H9 (cell line): ENCODE data around the gene MGA. TPM values are rescaled to one million over a fixed set of nuclear protein-coding genes. Genes with fewer than 3 reads are reported as not detected.

Source experiments
- DNase-seq: peaks from one replicate; pipeline ENCODE4 v3.0.0-alpha.2; 2017
- H2AFZ ChIP-seq: one replicate; pipeline ENCODE4 v1.6.1; 2013; ENCODE audit warnings: mild to moderate bottlenecking, low read length, control low read depth, moderate library complexity
- H2AK5ac ChIP-seq: 2 replicates; pipeline ENCODE4 v1.6.1; 2013; ENCODE audit warnings: low read length, control low read depth, mixed read lengths; ENCODE audit not compliant: insufficient read length
- H2BK120ac ChIP-seq: one replicate; pipeline ENCODE4 v1.6.1; 2013; ENCODE audit warnings: low read depth, mild to moderate bottlenecking, low read length, control low read depth, inconsistent platforms; ENCODE audit not compliant: poor library complexity, severe bottlenecking
- H2BK12ac ChIP-seq: 2 replicates; pipeline ENCODE4 v1.6.1; 2013; ENCODE audit warnings: low read length, control low read depth, mixed read lengths, low read depth; ENCODE audit not compliant: insufficient read length
- H2BK15ac ChIP-seq: 2 replicates; pipeline ENCODE4 v1.6.1; 2013; ENCODE audit warnings: low read depth, low read length, control low read depth
- H2BK20ac ChIP-seq: one replicate; pipeline ENCODE4 v1.6.1; 2013; ENCODE audit warnings: low read depth, mild to moderate bottlenecking, low read length, control low read depth, inconsistent platforms; ENCODE audit not compliant: poor library complexity, severe bottlenecking
- H2BK5ac ChIP-seq: 2 replicates; pipeline ENCODE4 v1.6.1; 2013; ENCODE audit warnings: low read length, control low read depth, mixed read lengths; ENCODE audit not compliant: insufficient read length
- H3K14ac ChIP-seq: 2 replicates; pipeline ENCODE4 v1.6.1; 2013; ENCODE audit warnings: low read length, control low read depth; ENCODE audit not compliant: insufficient read depth
- H3K18ac ChIP-seq: 2 replicates; pipeline ENCODE4 v1.6.1; 2013; ENCODE audit warnings: low read depth, mild to moderate bottlenecking, mixed read lengths, low read length, control low read depth; ENCODE audit not compliant: insufficient read length
- H3K23ac ChIP-seq: 2 replicates; pipeline ENCODE4 v1.6.1; 2013; ENCODE audit warnings: low read length, control low read depth, mixed read lengths, low read depth; ENCODE audit not compliant: insufficient read length
- H3K23me2 ChIP-seq: 2 replicates; pipeline ENCODE4 v1.6.1; 2013; ENCODE audit warnings: low read depth, mild to moderate bottlenecking, mixed read lengths, low read length, control low read depth; ENCODE audit not compliant: insufficient read length, poor library complexity, severe bottlenecking
- H3K27ac ChIP-seq: 2 replicates; pipeline ENCODE4 v1.5.1; 2013; ENCODE audit warnings: low read length, control low read depth, mixed read lengths, low read depth; ENCODE audit not compliant: insufficient read length
- H3K27me3 ChIP-seq: 2 replicates; pipeline ENCODE4 v1.6.1; 2013; ENCODE audit warnings: low read length, control low read depth, inconsistent platforms; ENCODE audit not compliant: insufficient read depth
- H3K4ac ChIP-seq: 2 replicates; pipeline ENCODE4 v1.6.1; 2013; ENCODE audit warnings: low read depth, mild to moderate bottlenecking, control low read depth, inconsistent platforms, low read length, moderate library complexity
- H3K4me1 ChIP-seq: 2 replicates; pipeline ENCODE4 v1.6.1; 2013; ENCODE audit warnings: low read length, control low read depth, inconsistent platforms; ENCODE audit not compliant: insufficient read depth
- H3K4me2 ChIP-seq: 2 replicates; pipeline ENCODE4 v1.6.1; 2013; ENCODE audit warnings: low read length, control low read depth, mixed read lengths; ENCODE audit not compliant: insufficient read length, insufficient read depth
- H3K56ac ChIP-seq: 2 replicates; pipeline ENCODE4 v1.6.1; 2013; ENCODE audit warnings: low read depth, mild to moderate bottlenecking, mixed read lengths, low read length, control low read depth; ENCODE audit not compliant: insufficient read length
- H3K79me1 ChIP-seq: 2 replicates; pipeline ENCODE4 v1.6.1; 2013; ENCODE audit warnings: low read depth, mild to moderate bottlenecking, moderate library complexity, low read length, control low read depth, inconsistent platforms; ENCODE audit not compliant: insufficient read depth, poor library complexity, severe bottlenecking
- H3K79me2 ChIP-seq: 2 replicates; pipeline ENCODE4 v1.6.1; 2013; ENCODE audit warnings: low read length, control low read depth, inconsistent platforms; ENCODE audit not compliant: insufficient read depth
- H3K9ac ChIP-seq: 2 replicates; pipeline ENCODE4 v1.6.1; 2013; ENCODE audit warnings: low read length, control low read depth, mixed read lengths; ENCODE audit not compliant: insufficient read length; ENCODE audit errors: extremely low read depth
- H3K9me3 ChIP-seq: one replicate; pipeline ENCODE4 v1.6.1; 2013; ENCODE audit warnings: low read depth, low read length, inconsistent platforms; ENCODE audit not compliant: control insufficient read depth
- H3T11ph ChIP-seq: one replicate; pipeline ENCODE4 v1.6.1; 2013; ENCODE audit warnings: mild to moderate bottlenecking, low read length, control low read depth, inconsistent platforms
- H4K20me1 ChIP-seq: one replicate; pipeline ENCODE4 v1.6.1; 2013; ENCODE audit not compliant: control insufficient read depth, insufficient read length, insufficient read depth
- H4K5ac ChIP-seq: 2 replicates; pipeline ENCODE4 v1.6.1; 2013; ENCODE audit warnings: low read depth, mild to moderate bottlenecking, mixed read lengths, low read length, control low read depth; ENCODE audit not compliant: insufficient read length
- H4K8ac ChIP-seq: replicated peaks from 2 replicates; pipeline ENCODE4 v1.6.1; 2013; ENCODE audit warnings: low read length, control low read depth, mixed read lengths, low read depth; ENCODE audit not compliant: insufficient read length
- H4K91ac ChIP-seq: 2 replicates; pipeline ENCODE4 v1.6.1; 2013; ENCODE audit warnings: low read depth, mild to moderate bottlenecking, moderate library complexity, mixed read lengths, low read length, control low read depth; ENCODE audit not compliant: insufficient read length
- H3K27ac Mint-ChIP-seq, 3 experiments: 2 replicates in 2 of 3; 3 replicates in 1 of 3; pipeline ENCODE4 v1.8.0; 2020 to 2021; ENCODE audit warnings: mixed read lengths in 3 of 3, mild to moderate bottlenecking in 1 of 3, moderate library complexity in 1 of 3
- H3K27me3 Mint-ChIP-seq: 2 replicates; pipeline ENCODE4 v1.8.0; 2021; ENCODE audit warnings: low read depth, mild to moderate bottlenecking, moderate library complexity, mixed read lengths
- H3K36me3 Mint-ChIP-seq, 3 experiments: 2 replicates in 2 of 3; 3 replicates in 1 of 3; pipeline ENCODE4 v1.8.0; 2020 to 2021; ENCODE audit warnings: low read depth in 3 of 3, mixed read lengths in 3 of 3; ENCODE audit not compliant: insufficient read depth in 1 of 3
- H3K4me1 Mint-ChIP-seq, 2 experiments: 2 replicates each; pipeline ENCODE4 v1.8.0; 2020; ENCODE audit warnings: mixed read lengths in 2 of 2
- H3K4me3 Mint-ChIP-seq, 2 experiments: 2 replicates in 1 of 2; 3 replicates in 1 of 2; pipeline ENCODE4 v1.8.0; 2020 to 2021; ENCODE audit warnings: mild to moderate bottlenecking in 2 of 2, mixed read lengths in 2 of 2, moderate library complexity in 1 of 2
- H3K9me3 Mint-ChIP-seq, 2 experiments: 2 replicates in 1 of 2; 3 replicates in 1 of 2; pipeline ENCODE4 v1.8.0; 2020; ENCODE audit warnings: mild to moderate bottlenecking in 2 of 2, mixed read lengths in 2 of 2, moderate library complexity in 1 of 2
- WGBS: extraction: QIAGEN DNeasy Blood & Tissue Kit; methylation state at CpG from one replicate; pipeline ENCODE4 v1.1.7; 2013; ENCODE audit warnings: missing lambda C conversion rate, low lambda C conversion rate, mixed read lengths; ENCODE audit not compliant: insufficient read length; ENCODE audit errors: extremely low coverage; 5-methylcytosine and 5-hydroxymethylcytosine counted together
- total RNA-seq: library from RNA; stranded (reverse); gene quantifications from 2 replicates; pipeline ENCODE4 v1.2.1, GENCODE V29; 2021
- TF ChIP-seq, protein P1 (sequence below): fragments of 200-600 bp; sonication (generic); conservative IDR thresholded peaks from 3 replicates; pipeline ENCODE4 v1.8.0; 2021; ENCODE audit warnings: antibody characterized with exemption, mild to moderate bottlenecking

The MGA gene
- total RNA-seq, 1 experiment from 2014 or later, result 62.7 TPM

GRCh38 chr15:41630616-41631217 lies 29.5 kb upstream of the MGA start:
- Histone ChIP-seq H3K9ac (no peak overlapping the region), H3K23ac (no peak overlapping the region), H3K27me3 (no peaks in the 10 kb centered on the region), H3K4me1 (peaks cover 8% of the 10 kb centered on the region; the same call in 1 of the 2 replicates), H2AK5ac (no peak overlapping the region), H2BK20ac (no peak overlapping the region), H3K27ac (no peak overlapping the region), H3K56ac (no peak overlapping the region), H4K5ac (no peak overlapping the region), H3K79me1 (no peaks in the 10 kb centered on the region), H4K20me1 (no peaks in the 10 kb centered on the region), H3K23me2 (no peaks in the 10 kb centered on the region), H3K18ac (no peak overlapping the region), H3K79me2 (no peaks in the 10 kb centered on the region), H2AFZ (no peak overlapping the region), H3K4ac (no peak overlapping the region), H4K91ac (no peak overlapping the region), H3K14ac (no peak overlapping the region), H2BK120ac (no peak overlapping the region), H2BK15ac (no peak overlapping the region), H3K9me3 (no peaks in the 10 kb centered on the region), H4K8ac (no peak overlapping the region), H3K4me2 (no peak overlapping the region), H2BK5ac (no peak overlapping the region), H2BK12ac (no peak overlapping the region), H3T11ph (no peak overlapping the region)
- H3K4me1 Mint-ChIP-seq, result peaks cover 45% of the 10 kb centered on the region in 2 experiments
- TF ChIP-seq, protein P1, sequence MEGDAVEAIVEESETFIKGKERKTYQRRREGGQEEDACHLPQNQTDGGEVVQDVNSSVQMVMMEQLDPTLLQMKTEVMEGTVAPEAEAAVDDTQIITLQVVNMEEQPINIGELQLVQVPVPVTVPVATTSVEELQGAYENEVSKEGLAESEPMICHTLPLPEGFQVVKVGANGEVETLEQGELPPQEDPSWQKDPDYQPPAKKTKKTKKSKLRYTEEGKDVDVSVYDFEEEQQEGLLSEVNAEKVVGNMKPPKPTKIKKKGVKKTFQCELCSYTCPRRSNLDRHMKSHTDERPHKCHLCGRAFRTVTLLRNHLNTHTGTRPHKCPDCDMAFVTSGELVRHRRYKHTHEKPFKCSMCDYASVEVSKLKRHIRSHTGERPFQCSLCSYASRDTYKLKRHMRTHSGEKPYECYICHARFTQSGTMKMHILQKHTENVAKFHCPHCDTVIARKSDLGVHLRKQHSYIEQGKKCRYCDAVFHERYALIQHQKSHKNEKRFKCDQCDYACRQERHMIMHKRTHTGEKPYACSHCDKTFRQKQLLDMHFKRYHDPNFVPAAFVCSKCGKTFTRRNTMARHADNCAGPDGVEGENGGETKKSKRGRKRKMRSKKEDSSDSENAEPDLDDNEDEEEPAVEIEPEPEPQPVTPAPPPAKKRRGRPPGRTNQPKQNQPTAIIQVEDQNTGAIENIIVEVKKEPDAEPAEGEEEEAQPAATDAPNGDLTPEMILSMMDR, result no peak
- H3K27me3 Mint-ChIP-seq, result peaks cover 2% of the 10 kb centered on the region; the same call in 1 of the 2 replicates
- H3K9me3 Mint-ChIP-seq, result no peaks in the 10 kb centered on the region
- no peak overlapping the region for H3K27ac Mint-ChIP-seq
- no CpG with 5 or more reads among the region's 3 CpGs for WGBS
- DNase-seq, result no peak
- H3K4me3 Mint-ChIP-seq, result no peak overlapping the region
- H3K36me3 Mint-ChIP-seq, result no peaks in the 10 kb centered on the region
